ENCODE results near the gene CD63. TPM values are rescaled to one million over a fixed set of nuclear protein-coding genes. Genes with fewer than 3 reads are reported as not detected.

Gene CD63
- total RNA-seq, 1 experiment from 2014 or later: 367 TPM

DNA sequence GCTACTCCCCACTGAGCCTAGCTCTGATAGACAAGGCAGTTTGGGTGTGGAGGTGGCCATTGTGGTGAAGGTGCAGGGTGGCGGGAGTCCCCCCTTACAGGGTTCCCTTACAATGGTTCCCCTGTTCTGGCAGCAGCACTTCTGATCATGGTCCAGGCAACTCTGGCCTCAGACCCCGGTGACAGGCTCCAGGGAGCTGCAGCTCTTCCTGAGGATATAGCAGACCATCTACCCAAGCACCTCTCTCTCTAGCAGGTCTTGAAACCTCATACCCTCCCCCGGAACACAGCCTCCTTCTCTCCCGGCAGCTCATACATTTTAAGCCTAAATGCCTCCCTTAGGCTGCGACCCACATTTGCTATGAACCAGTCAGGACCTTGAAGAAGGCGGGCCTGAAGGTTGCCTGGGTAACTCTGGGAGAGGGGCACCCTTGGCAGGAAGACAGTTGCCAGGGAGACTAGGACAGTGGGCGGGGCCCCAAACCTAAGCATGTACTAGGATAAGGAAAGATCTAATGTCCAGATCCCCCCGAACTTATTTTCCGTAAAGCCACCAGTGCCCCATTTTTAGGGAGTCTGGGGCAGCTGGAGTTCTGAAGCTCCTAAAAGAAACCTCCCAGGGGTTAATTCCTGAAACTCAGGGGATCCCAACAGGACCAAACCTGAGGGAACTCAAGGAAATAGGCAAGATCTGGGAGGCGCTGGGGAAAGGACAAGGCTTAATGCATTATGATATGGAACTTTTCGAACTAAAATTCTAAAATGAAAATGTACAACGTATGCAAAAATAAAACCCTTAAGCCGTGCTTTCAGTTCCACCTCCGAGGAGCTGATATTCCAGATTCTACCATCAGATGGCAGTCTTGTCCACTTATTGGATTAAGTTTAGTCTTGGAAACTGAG lies 9.6 kb upstream of the CD63 start:
- H3K4me1 ChIP-seq (ENCODE audit: insufficient read depth, low read length, poor library complexity, severe bottlenecking): peaks cover 15% of the 10 kb centered on the region
- POLR2A ChIA-PET (ENCODE audit: low non-redundant PET): no interaction called here
- no peaks in the 10 kb centered on the region for H3K36me3 ChIP-seq (ENCODE audit: insufficient read depth, low read length, poor library complexity, severe bottlenecking)
- peak overlapping the region; percentile 59 for H3K4me3 ChIP-seq (ENCODE audit: low read depth, low read length, poor library complexity, severe bottlenecking)
- no peaks in the 10 kb centered on the region for H3K27me3 ChIP-seq (replicated peaks; ENCODE audit: insufficient read depth, low read depth, low read length, poor library complexity)
- H3K9me3 ChIP-seq (ENCODE audit: low read depth, low read length, poor library complexity, severe bottlenecking): no peaks in the 10 kb centered on the region
- intact Hi-C loops (cut with micrococcal nuclease; ENCODE audit: unreplicated experiment): loop anchor here (2.0 to 5.0 kb wide), 5 partner anchors 58 to 302 kb away; partner anchors contain the start of genes ORMDL2, PYM1, RPS26 and SARNP
- no peak for TF ChIP-seq EZH2 (IDR thresholded peaks at IDR 0.05; ENCODE audit: borderline replicate concordance, low read depth, low read length, poor library complexity, severe bottlenecking)
- TF ChIP-seq, protein P1, sequence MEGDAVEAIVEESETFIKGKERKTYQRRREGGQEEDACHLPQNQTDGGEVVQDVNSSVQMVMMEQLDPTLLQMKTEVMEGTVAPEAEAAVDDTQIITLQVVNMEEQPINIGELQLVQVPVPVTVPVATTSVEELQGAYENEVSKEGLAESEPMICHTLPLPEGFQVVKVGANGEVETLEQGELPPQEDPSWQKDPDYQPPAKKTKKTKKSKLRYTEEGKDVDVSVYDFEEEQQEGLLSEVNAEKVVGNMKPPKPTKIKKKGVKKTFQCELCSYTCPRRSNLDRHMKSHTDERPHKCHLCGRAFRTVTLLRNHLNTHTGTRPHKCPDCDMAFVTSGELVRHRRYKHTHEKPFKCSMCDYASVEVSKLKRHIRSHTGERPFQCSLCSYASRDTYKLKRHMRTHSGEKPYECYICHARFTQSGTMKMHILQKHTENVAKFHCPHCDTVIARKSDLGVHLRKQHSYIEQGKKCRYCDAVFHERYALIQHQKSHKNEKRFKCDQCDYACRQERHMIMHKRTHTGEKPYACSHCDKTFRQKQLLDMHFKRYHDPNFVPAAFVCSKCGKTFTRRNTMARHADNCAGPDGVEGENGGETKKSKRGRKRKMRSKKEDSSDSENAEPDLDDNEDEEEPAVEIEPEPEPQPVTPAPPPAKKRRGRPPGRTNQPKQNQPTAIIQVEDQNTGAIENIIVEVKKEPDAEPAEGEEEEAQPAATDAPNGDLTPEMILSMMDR (conservative IDR thresholded peaks at IDR 0.05; ENCODE audit: low read depth, low read length): peak; percentile 90
- DNase-seq (ENCODE audit: low spot score): peak; percentile 97
- peak overlapping the region; percentile 72 for H3K27ac ChIP-seq (ENCODE audit: low read depth, low read length, poor library complexity, severe bottlenecking)
- CTCF ChIA-PET: interaction anchor here (0.6 to 2.5 kb wide), 18 partner anchors 9 to 987 kb away, joined by 3 to 17 read pairs (median 4); partner anchors contain the start of genes ITGA7, NACA and SMARCC2
- BruUV-seq (replicated peaks): no TSS peak

DNA sequence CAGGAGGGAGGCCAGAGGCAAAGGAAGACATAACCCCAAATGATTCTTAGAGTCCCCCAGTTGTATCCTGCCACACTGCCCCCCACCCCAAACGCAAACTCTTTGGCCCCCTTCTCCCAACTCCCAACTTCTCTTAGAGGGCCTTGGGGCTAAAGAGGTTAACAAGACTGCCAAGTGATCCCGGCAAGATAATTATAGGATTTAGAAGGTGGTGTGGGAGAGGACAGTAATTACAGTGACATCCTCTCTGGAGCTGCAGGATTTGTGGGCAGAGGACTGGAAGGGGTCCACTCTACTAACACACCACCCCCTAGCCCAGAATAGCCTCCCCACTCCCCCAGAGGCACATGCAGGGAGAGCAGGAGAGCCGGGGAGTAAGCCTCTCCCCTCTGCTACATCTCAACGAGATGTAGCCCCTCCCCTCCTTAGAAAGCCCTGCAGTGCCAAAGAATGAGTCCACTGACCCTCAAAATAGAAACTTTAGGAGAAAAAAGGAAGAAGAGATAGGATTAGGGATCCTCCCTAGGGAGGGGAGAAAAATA lies 8.8 kb upstream of the CD63 start:
- Histone ChIP-seq H3K4me3 (ENCODE audit: low read depth, low read length, poor library complexity, severe bottlenecking) (peak overlapping the region; percentile 59), H3K27me3 (replicated peaks; ENCODE audit: insufficient read depth, low read depth, low read length, poor library complexity) (no peaks in the 10 kb centered on the region), H3K36me3 (ENCODE audit: insufficient read depth, low read length, poor library complexity, severe bottlenecking) (no peaks in the 10 kb centered on the region), H3K9me3 (ENCODE audit: low read depth, low read length, poor library complexity, severe bottlenecking) (no peaks in the 10 kb centered on the region), H3K27ac (ENCODE audit: low read depth, low read length, poor library complexity, severe bottlenecking) (peak overlapping the region; percentile 72), H3K4me1 (ENCODE audit: insufficient read depth, low read length, poor library complexity, severe bottlenecking) (peaks cover 15% of the 10 kb centered on the region)
- POLR2A ChIA-PET (ENCODE audit: low non-redundant PET): no interaction called here
- intact Hi-C loops (cut with micrococcal nuclease; ENCODE audit: unreplicated experiment): loop anchor here (1.0 to 5.0 kb wide), 6 partner anchors 59 to 303 kb away; partner anchors contain the start of genes ORMDL2, PYM1, RPS26 and SARNP
- CTCF ChIA-PET: interaction anchor here (0.6 to 2.5 kb wide), 10 partner anchors 13 to 452 kb away, joined by 3 to 17 read pairs (median 6); partner anchors contain the start of genes ITGA7, ORMDL2, SARNP and SMARCC2
- TF ChIP-seq, protein P1 (conservative IDR thresholded peaks at IDR 0.05; ENCODE audit: low read depth, low read length): no peak; the same call in 1 of the 2 replicates
- TF ChIP-seq EZH2 (IDR thresholded peaks at IDR 0.05; ENCODE audit: borderline replicate concordance, low read depth, low read length, poor library complexity, severe bottlenecking): no peak
- peak; percentile 58 for DNase-seq (ENCODE audit: low spot score)
- BruUV-seq (replicated peaks): no TSS peak

- no peaks in the 10 kb centered on the region for H3K36me3 ChIP-seq (ENCODE audit: insufficient read depth, low read length, poor library complexity, severe bottlenecking)
- H3K4me1 ChIP-seq (ENCODE audit: insufficient read depth, low read length, poor library complexity, severe bottlenecking): peaks cover 15% of the 10 kb centered on the region
- no peak overlapping the region for H3K4me3 ChIP-seq (ENCODE audit: low read depth, low read length, poor library complexity, severe bottlenecking)
- BruUV-seq (replicated peaks): no TSS peak
- ChIA-PET POLR2A (ENCODE audit: low non-redundant PET) (no interaction called here), CTCF (interaction anchor here (1.0 to 2.0 kb wide), 3 partner anchors 12 to 81 kb away, joined by 3 to 7 read pairs (median 6); partner anchors contain the start of genes ORMDL2 and SARNP)
- H3K27me3 ChIP-seq (replicated peaks; ENCODE audit: insufficient read depth, low read depth, low read length, poor library complexity): no peaks in the 10 kb centered on the region
- H3K9me3 ChIP-seq (ENCODE audit: low read depth, low read length, poor library complexity, severe bottlenecking): no peaks in the 10 kb centered on the region
- intact Hi-C loops (cut with micrococcal nuclease; ENCODE audit: unreplicated experiment): loop anchor here (1.0 to 5.0 kb wide), 2 partner anchors 78 to 80 kb away; partner anchors contain the start of genes ORMDL2 and SARNP
- H3K27ac ChIP-seq (ENCODE audit: low read depth, low read length, poor library complexity, severe bottlenecking): peak overlapping the region; percentile 72
- TF ChIP-seq, protein P1 (conservative IDR thresholded peaks at IDR 0.05; ENCODE audit: low read depth, low read length): peak; percentile 89
- TF ChIP-seq EZH2 (IDR thresholded peaks at IDR 0.05; ENCODE audit: borderline replicate concordance, low read depth, low read length, poor library complexity, severe bottlenecking): no peak
- peak; percentile 85 for DNase-seq (ENCODE audit: low spot score)
Observed at GRCh38 chr12:55736780-55737580, 8.2 kb upstream of the CD63 start.
